Nephron progenitor cell (in vitro differentiated cells): ENCODE data around the gene AHI1.

Experiments used
- DNase-seq: peaks from one replicate; pipeline ENCODE4 v3.0.0; 2021
- H3K27ac Mint-ChIP-seq: 2 replicates; pipeline ENCODE4 v1.8.0; 2021; ENCODE audit warnings: mild to moderate bottlenecking, moderate library complexity, mixed read lengths
- H3K27me3 Mint-ChIP-seq: 2 replicates; pipeline ENCODE4 v1.8.0; 2021; ENCODE audit warnings: mild to moderate bottlenecking, low read depth, mixed read lengths; ENCODE audit not compliant: poor library complexity
- H3K36me3 Mint-ChIP-seq: 2 replicates; pipeline ENCODE4 v1.8.0; 2021; ENCODE audit warnings: low read depth, mixed read lengths
- H3K4me1 Mint-ChIP-seq: 2 replicates; pipeline ENCODE4 v1.8.0; 2021; ENCODE audit warnings: mixed read lengths
- H3K4me3 Mint-ChIP-seq: 2 replicates; pipeline ENCODE4 v1.8.0; 2021; ENCODE audit warnings: mild to moderate bottlenecking, moderate library complexity, mixed read lengths
- H3K9me3 Mint-ChIP-seq: 2 replicates; pipeline ENCODE4 v1.8.0; 2021; ENCODE audit warnings: mild to moderate bottlenecking, moderate library complexity, mixed read lengths
- CTCF ChIP-seq: fragments of 200-600 bp; sonication (generic); IDR thresholded peaks from 2 replicates; pipeline ENCODE4 v1.5.0; 2021; ENCODE audit warnings: antibody characterized with exemption

The AHI1 gene

GRCh38 chr6:135535989-135536414, 38.5 kb upstream of the AHI1 start:
- Mint-ChIP-seq H3K27ac (no peak overlapping the region), H3K4me1 (peaks cover 7% of the 10 kb centered on the region), H3K36me3 (no peaks in the 10 kb centered on the region), H3K4me3 (no peak overlapping the region), H3K9me3 (peaks cover 7% of the 10 kb centered on the region), H3K27me3 (no peaks in the 10 kb centered on the region)
- peak; percentile 12 for DNase-seq
- TF ChIP-seq CTCF: peak; percentile 57

- Mint-ChIP-seq H3K36me3 (no peaks in the 10 kb centered on the region), H3K9me3 (peaks cover 6% of the 10 kb centered on the region)
Measured at GRCh38 chr6:135534773-135535380, 37.3 kb upstream of the AHI1 start.

GRCh38 chr6:135532559-135532958, 35.0 kb upstream of the AHI1 start:
- Mint-ChIP-seq H3K4me1 (peaks cover 7% of the 10 kb centered on the region), H3K27ac (no peak overlapping the region), H3K4me3 (no peak overlapping the region), H3K27me3 (no peaks in the 10 kb centered on the region), H3K9me3 (no peaks in the 10 kb centered on the region), H3K36me3 (no peaks in the 10 kb centered on the region)
- DNase-seq: no peak
- no peak for TF ChIP-seq CTCF

More at GRCh38 chr6:135534773-135535380, 37.3 kb upstream of the AHI1 start:
- Mint-ChIP-seq H3K27ac (no peak overlapping the region), H3K27me3 (no peaks in the 10 kb centered on the region), H3K4me1 (peaks cover 7% of the 10 kb centered on the region), H3K4me3 (no peak overlapping the region)
- DNase-seq: no peak
- no peak for TF ChIP-seq CTCF

- TF ChIP-seq CTCF: no peak
- H3K9me3 Mint-ChIP-seq: no peaks in the 10 kb centered on the region
- H3K4me1 Mint-ChIP-seq: peaks cover 7% of the 10 kb centered on the region
- no peak for DNase-seq
- H3K36me3 Mint-ChIP-seq: no peaks in the 10 kb centered on the region
- H3K27ac Mint-ChIP-seq: no peak overlapping the region
- no peak overlapping the region for H3K4me3 Mint-ChIP-seq
- no peaks in the 10 kb centered on the region for H3K27me3 Mint-ChIP-seq
Measured at GRCh38 chr6:135531954-135532490, 34.5 kb upstream of the AHI1 start.

- TF ChIP-seq CTCF: no peak
- no peak overlapping the region for H3K4me3 Mint-ChIP-seq
- no peaks in the 10 kb centered on the region for H3K9me3 Mint-ChIP-seq
- no peaks in the 10 kb centered on the region for H3K4me1 Mint-ChIP-seq
- no peaks in the 10 kb centered on the region for H3K27me3 Mint-ChIP-seq
- no peaks in the 10 kb centered on the region for H3K36me3 Mint-ChIP-seq
- H3K27ac Mint-ChIP-seq: no peak overlapping the region
- DNase-seq: no peak
Measured at GRCh38 chr6:135530113-135530512, 32.6 kb upstream of the AHI1 start.

GRCh38 chr6:135527960-135528249, 30.4 kb upstream of the AHI1 start:
- H3K36me3 Mint-ChIP-seq: no peaks in the 10 kb centered on the region
- H3K9me3 Mint-ChIP-seq: no peaks in the 10 kb centered on the region
- H3K27me3 Mint-ChIP-seq: no peaks in the 10 kb centered on the region
- H3K4me3 Mint-ChIP-seq: no peak overlapping the region
- DNase-seq: no peak
- no peak overlapping the region for H3K27ac Mint-ChIP-seq
- H3K4me1 Mint-ChIP-seq: no peaks in the 10 kb centered on the region
- TF ChIP-seq CTCF: no peak
